Measurements from ENCODE around the gene OSM.

OSM gene

DNA sequence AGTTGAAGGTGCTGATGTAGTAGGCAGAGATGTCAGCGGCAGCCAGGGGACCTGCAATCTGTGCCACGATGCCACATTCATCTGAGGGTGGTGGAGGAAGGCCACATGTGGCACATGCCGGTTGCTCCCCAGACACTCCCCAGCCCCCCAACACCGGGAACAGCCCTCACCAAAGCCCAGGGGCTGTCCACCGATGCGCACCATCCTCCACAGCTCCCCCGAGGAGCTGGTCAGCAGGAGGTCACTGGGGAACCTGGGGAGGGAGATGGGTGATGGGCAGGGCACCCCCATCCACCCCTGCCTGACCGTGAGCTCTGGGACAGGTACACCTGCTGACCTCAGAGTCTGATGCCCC, 19.2 kb upstream of the OSM start:
- no peak overlapping the region for H3K4me3 ChIP-seq (ENCODE audit: low read depth, low read length)
- TF ChIP-seq, protein P1, sequence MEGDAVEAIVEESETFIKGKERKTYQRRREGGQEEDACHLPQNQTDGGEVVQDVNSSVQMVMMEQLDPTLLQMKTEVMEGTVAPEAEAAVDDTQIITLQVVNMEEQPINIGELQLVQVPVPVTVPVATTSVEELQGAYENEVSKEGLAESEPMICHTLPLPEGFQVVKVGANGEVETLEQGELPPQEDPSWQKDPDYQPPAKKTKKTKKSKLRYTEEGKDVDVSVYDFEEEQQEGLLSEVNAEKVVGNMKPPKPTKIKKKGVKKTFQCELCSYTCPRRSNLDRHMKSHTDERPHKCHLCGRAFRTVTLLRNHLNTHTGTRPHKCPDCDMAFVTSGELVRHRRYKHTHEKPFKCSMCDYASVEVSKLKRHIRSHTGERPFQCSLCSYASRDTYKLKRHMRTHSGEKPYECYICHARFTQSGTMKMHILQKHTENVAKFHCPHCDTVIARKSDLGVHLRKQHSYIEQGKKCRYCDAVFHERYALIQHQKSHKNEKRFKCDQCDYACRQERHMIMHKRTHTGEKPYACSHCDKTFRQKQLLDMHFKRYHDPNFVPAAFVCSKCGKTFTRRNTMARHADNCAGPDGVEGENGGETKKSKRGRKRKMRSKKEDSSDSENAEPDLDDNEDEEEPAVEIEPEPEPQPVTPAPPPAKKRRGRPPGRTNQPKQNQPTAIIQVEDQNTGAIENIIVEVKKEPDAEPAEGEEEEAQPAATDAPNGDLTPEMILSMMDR (IDR thresholded peaks at IDR 0.05; ENCODE audit: low read depth, low read length, missing control alignments) = no peak
- DNase-seq (ENCODE audit: low read depth) = no peak
- in situ Hi-C loops (cut with HindIII; ENCODE audit: low sequenced_read_pairs) = no loop called here

DNA sequence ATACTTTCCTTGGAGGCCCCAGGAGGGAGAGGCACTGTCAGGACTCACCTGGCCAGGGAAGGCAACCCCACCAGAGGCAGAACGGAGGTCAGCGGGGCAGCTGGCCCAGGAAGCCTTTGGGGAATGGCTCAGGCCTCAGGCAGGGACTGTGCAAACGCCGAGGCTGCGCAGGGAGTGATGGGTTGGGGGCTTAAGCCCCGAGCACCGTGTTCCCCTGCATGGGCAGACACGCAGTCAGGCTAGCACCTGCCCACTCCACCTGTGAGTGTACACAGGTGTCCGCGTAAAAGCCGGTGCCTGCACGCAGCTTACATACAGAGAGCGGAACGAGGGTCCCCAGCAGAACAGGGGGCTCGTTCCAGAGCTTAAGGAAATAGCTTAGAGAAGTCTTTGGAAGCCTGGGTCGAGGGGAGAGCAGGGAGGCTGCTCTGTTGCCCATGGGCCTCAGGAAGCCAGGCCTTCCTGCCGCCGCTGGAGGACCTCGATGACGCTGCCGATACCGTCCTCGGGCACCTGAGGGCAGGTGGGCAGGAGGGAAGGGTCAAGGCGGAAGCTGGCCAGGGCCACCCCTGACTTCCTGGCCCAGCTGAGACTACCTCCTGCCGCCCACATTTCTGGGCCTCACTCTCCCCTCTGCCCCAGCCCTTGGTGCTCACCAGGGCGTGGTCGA, 18.7 kb upstream of the OSM start:
- in situ Hi-C loops (cut with HindIII; ENCODE audit: low sequenced_read_pairs) = no loop called here
- H3K4me3 ChIP-seq (ENCODE audit: low read depth, low read length) = no peak overlapping the region
- TF ChIP-seq, protein P1 (IDR thresholded peaks at IDR 0.05; ENCODE audit: low read depth, low read length, missing control alignments) = no peak
- no peak for DNase-seq (ENCODE audit: low read depth)

DNA sequence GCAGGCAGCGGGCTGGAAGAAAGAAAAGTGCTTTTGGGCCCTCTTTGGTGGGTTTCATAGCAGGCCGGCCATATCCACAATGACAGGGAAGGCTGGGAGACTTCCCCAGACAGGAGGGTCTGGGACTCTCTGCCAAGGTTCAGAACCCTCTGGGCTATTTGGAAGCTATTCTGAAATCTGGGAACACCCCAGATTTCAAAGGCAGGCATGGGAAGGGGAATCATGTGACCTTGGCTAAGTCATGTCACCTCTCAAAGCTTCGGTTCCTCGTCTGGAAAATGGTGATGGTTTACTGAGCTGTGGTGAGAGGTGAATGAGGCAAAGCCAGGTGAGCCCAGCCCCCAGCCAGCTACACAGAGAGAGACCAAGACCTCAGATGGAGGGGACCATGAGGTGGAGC, 18.0 kb upstream of the OSM start:
- in situ Hi-C loops (cut with HindIII; ENCODE audit: low sequenced_read_pairs) = loop anchor here (5.0 kb wide), 1 partner anchor 43 kb away; the partner anchor contains the start of gene TBC1D10A
- TF ChIP-seq, protein P1 (IDR thresholded peaks at IDR 0.05; ENCODE audit: low read depth, low read length, missing control alignments) = no peak
- H3K4me3 ChIP-seq (ENCODE audit: low read depth, low read length) = no peak overlapping the region
- DNase-seq (ENCODE audit: low read depth) = no peak

DNA sequence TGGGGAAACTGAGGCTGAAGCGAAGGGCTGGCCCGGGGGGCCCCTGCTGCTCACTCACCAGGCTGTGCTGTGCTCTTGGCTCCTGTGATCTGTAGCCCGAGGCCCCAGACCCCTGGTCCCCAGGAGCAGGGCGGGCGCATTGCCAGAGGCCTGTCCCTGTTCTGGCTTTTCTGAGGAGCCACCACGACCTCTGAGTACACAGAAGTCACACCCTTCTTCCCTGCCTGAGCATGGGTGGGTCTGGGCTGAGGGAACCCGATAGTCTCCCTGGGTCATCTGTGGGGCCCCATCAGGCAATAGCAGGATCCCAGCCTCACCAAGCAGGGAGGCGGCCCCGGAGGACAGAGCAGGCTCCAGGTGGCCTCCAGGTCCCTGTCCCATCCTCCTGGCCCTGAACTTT, 17.5 kb upstream of the OSM start:
- H3K4me3 ChIP-seq (ENCODE audit: low read depth, low read length) = no peak overlapping the region
- TF ChIP-seq, protein P1 (IDR thresholded peaks at IDR 0.05; ENCODE audit: low read depth, low read length, missing control alignments) = no peak
- DNase-seq (ENCODE audit: low read depth) = no peak
- in situ Hi-C loops (cut with HindIII; ENCODE audit: low sequenced_read_pairs) = loop anchor here (5.0 kb wide), 1 partner anchor 43 kb away; the partner anchor contains the start of gene TBC1D10A

DNA sequence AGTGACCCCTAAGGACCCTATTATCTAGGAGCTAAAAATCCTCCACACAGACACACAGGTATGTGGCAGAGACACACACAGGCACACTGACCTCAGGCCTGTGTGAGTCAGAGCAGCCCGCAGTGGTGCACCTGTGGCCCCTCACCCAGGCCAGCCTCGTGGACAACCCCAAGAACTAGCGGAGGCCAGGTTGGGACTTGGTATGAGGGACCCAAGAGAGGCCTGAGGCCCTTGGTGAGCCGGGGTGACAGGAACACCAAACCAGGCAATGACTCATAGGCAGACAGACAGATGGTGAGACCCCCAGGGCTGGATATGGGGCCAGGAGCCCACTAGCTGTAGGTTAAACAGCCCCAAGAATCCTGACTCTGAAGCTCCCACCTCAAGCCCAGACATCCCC, 16.7 kb upstream of the OSM start:
- DNase-seq (ENCODE audit: low read depth) = no peak
- in situ Hi-C loops (cut with HindIII; ENCODE audit: low sequenced_read_pairs) = loop anchor here (5.0 kb wide), 1 partner anchor 44 kb away; the partner anchor contains the start of gene TBC1D10A
- TF ChIP-seq, protein P1 (IDR thresholded peaks at IDR 0.05; ENCODE audit: low read depth, low read length, missing control alignments) = no peak
- no peak overlapping the region for H3K4me3 ChIP-seq (ENCODE audit: low read depth, low read length)

DNA sequence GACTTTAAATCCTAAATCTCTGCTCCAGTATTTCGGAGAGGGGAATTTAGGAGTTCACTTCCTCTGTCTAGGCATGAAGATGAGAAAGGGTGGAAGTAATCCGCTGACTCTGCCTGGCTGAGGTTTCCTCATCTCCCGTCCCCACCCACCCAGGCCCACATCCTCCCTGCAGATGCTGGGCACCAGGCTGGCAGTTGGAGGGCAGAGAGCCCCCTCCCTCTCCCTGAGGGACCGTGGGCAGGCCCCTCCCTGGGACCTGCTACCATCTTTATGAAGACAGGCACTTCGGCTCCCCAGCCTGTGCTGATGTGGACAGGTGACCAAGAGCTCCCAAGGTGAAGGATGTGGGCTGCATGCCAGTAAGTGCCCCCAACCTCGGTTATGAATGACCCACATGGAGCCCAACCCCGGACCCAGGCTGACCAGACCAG, 16.0 kb upstream of the OSM start:
- DNase-seq (ENCODE audit: low read depth) = no peak
- H3K4me3 ChIP-seq (ENCODE audit: low read depth, low read length) = no peak overlapping the region
- in situ Hi-C loops (cut with HindIII; ENCODE audit: low sequenced_read_pairs) = loop anchor here (5.0 kb wide), 1 partner anchor 45 kb away; the partner anchor contains the start of gene TBC1D10A

More for the DNA sequence above, 16.0 kb upstream of the OSM start:
- TF ChIP-seq, protein P1 (IDR thresholded peaks at IDR 0.05; ENCODE audit: low read depth, low read length, missing control alignments) = no peak
